Naive thymus-derived CD4-positive, alpha-beta T cell (primary cell): ENCODE measurements around the gene ANGPTL2. TPM values are rescaled to one million over a fixed set of nuclear protein-coding genes. Genes with fewer than 3 reads are reported as not detected.

ENCODE experiments used
- ATAC-seq: fragments of 150-1000 bp; cut with Tn5 transposase; 2 replicates; pipeline ENCODE4 v1.10.0; 2021; ENCODE audit warnings: mild to moderate bottlenecking, moderate library complexity
- CTCF ChIA-PET: fragments of 350-600 bp; sonication (Branson Sonifier 250); formaldehyde crosslinking; loops from one replicate; lab custom pipeline; 2021; ENCODE audit warnings: antibody characterized with exemption; lab: Charles Lee
- POLR2A ChIA-PET: fragments of 350-600 bp; sonication (Branson Sonifier 250); formaldehyde crosslinking; loops from one replicate; lab custom pipeline; 2021; ENCODE audit warnings: antibody characterized with exemption, inconsistent platforms; lab: Charles Lee
- DNase-seq, 9 donors: peaks; one replicate each; pipeline versions ENCODE4 v3.0.0 to v3.0.0-alpha.2; 2020 to 2022; ENCODE audit warnings: mixed read lengths in 1 of 9
- H3K27ac ChIP-seq: one replicate; pipeline ENCODE4 v1.7.0; 2013; ENCODE audit warnings: mild to moderate bottlenecking, low read depth, low read length, moderate library complexity
- H3K27me3 ChIP-seq, 2 donors: one replicate each; pipeline ENCODE4 v1.7.0; 2013; ENCODE audit warnings: low read length in 2 of 2, mild to moderate bottlenecking in 2 of 2, moderate library complexity in 2 of 2; ENCODE audit not compliant: control insufficient read depth in 2 of 2, insufficient read depth in 2 of 2
- H3K36me3 ChIP-seq, 3 experiments: 1 replicate in 2 of 3; 2 replicates in 1 of 3; pipeline ENCODE4 v1.7.0; 2013; ENCODE audit warnings: low read length in 3 of 3, mild to moderate bottlenecking in 3 of 3, moderate library complexity in 1 of 3; ENCODE audit not compliant: insufficient read depth in 3 of 3, control insufficient read depth in 2 of 3
- H3K4me1 ChIP-seq, 2 donors: one replicate each; pipeline ENCODE4 v1.7.0; 2013; ENCODE audit warnings: low read length in 2 of 2, mild to moderate bottlenecking in 2 of 2, moderate library complexity in 1 of 2; ENCODE audit not compliant: control insufficient read depth in 2 of 2, insufficient read depth in 2 of 2
- H3K4me3 ChIP-seq: 2 replicates; pipeline ENCODE4 v1.7.0; 2013; ENCODE audit warnings: mild to moderate bottlenecking, low read length
- H3K9me3 ChIP-seq, 3 experiments: 1 replicate in 2 of 3; 2 replicates in 1 of 3; pipeline ENCODE4 v1.7.0; 2013; ENCODE audit warnings: low read length in 3 of 3; ENCODE audit not compliant: control insufficient read depth in 2 of 3
- H3K27ac Mint-ChIP-seq, 9 donors: one replicate each; pipeline ENCODE4 v1.8.0; 2020 to 2022; ENCODE audit warnings: mixed read lengths in 9 of 9, mild to moderate bottlenecking in 8 of 9, moderate library complexity in 5 of 9, inconsistent platforms in 2 of 9
- H3K27me3 Mint-ChIP-seq, 5 donors: one replicate each; pipeline ENCODE4 v1.8.0; 2021 to 2022; ENCODE audit warnings: mixed read lengths in 5 of 5, mild to moderate bottlenecking in 1 of 5
- H3K36me3 Mint-ChIP-seq, 5 donors: one replicate each; pipeline ENCODE4 v1.8.0; 2020 to 2022; ENCODE audit warnings: mixed read lengths in 5 of 5, mild to moderate bottlenecking in 3 of 5, inconsistent platforms in 1 of 5
- H3K4me1 Mint-ChIP-seq, 7 donors: one replicate each; pipeline ENCODE4 v1.8.0; 2020 to 2022; ENCODE audit warnings: mixed read lengths in 7 of 7, mild to moderate bottlenecking in 3 of 7, inconsistent platforms in 1 of 7
- H3K4me3 Mint-ChIP-seq, 10 donors: one replicate each; pipeline ENCODE4 v1.8.0; 2020 to 2022; ENCODE audit warnings: mild to moderate bottlenecking in 10 of 10, mixed read lengths in 10 of 10, moderate library complexity in 6 of 10, inconsistent platforms in 2 of 10
- H3K9me3 Mint-ChIP-seq, 11 donors: one replicate each; pipeline ENCODE4 v1.8.0; 2020 to 2022; ENCODE audit warnings: mixed read lengths in 11 of 11, mild to moderate bottlenecking in 4 of 11, inconsistent platforms in 1 of 11, moderate library complexity in 1 of 11
- intact Hi-C, 2 donors: fragments of 100-400 bp; cut with micrococcal nuclease; formaldehyde crosslinking; loops; one replicate each; pipeline ENCODE4 v1.15.1; 2023
- polyA plus RNA-seq, 2 donors: library from polyadenylated mRNA; unstranded; fragments of 300-500 nt; fragmentation: Illumina TruSeq; gene quantifications; one replicate each; pipeline ENCODE4 v1.2.3, GENCODE V29; 2021
- total RNA-seq, 6 experiments: library from RNA in 5 of 6; stranded (reverse) in 5 of 6; gene quantifications; 1 replicate in 5 of 6; 2 replicates in 1 of 6; pipeline ENCODE4 v1.2.3 and lab custom pipeline; 2021 to 2026

The ANGPTL2 gene
- total and polyA plus RNA-seq, 7 experiments from 2014 or later, result not detected

DNA sequence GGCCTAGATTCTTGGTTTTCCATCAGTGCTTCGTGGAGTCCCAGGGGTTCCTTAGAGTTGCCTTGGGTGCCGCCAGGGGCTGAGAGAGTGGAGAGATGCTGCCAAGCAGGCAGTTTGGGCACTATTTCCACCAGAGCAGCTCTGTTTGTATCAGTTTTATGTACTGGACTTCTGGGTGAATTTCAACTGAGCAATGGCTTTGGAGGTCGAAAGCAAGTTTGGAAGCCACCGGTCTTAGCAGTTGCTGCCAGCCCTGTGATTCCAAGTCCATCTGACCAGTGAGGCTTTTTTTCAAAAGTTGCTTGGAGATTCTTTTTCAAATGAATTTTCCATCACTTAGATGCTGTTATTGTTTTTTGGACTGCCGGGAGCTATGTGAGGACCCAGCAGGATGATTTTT, 68.5 kb downstream of the ANGPTL2 start:
- Mint-ChIP-seq H3K36me3 (peaks cover 0 to 6% (median 3%) of the 10 kb centered on the region in 5 donors), H3K27ac (no peak overlapping the region), H3K9me3 (no peaks in the 10 kb centered on the region), H3K4me3 (no peak overlapping the region), H3K4me1 (peaks cover 5 to 40% (median 9%) of the 10 kb centered on the region in 7 donors), H3K27me3 (no peaks in the 10 kb centered on the region)
- Histone ChIP-seq H3K4me3 (no peak overlapping the region), H3K4me1 (peaks cover 0 to 9% of the 10 kb centered on the region in 2 donors), H3K9me3 (no peaks in the 10 kb centered on the region), H3K27me3 (no peaks in the 10 kb centered on the region), H3K36me3 (no peaks in the 10 kb centered on the region), H3K27ac (no peak overlapping the region)
- intact Hi-C loops, result no loop called here
- POLR2A ChIA-PET, result no interaction called here
- ATAC-seq (no peak), DNase-seq (no peak)
- CTCF ChIA-PET, result no interaction called here

DNA sequence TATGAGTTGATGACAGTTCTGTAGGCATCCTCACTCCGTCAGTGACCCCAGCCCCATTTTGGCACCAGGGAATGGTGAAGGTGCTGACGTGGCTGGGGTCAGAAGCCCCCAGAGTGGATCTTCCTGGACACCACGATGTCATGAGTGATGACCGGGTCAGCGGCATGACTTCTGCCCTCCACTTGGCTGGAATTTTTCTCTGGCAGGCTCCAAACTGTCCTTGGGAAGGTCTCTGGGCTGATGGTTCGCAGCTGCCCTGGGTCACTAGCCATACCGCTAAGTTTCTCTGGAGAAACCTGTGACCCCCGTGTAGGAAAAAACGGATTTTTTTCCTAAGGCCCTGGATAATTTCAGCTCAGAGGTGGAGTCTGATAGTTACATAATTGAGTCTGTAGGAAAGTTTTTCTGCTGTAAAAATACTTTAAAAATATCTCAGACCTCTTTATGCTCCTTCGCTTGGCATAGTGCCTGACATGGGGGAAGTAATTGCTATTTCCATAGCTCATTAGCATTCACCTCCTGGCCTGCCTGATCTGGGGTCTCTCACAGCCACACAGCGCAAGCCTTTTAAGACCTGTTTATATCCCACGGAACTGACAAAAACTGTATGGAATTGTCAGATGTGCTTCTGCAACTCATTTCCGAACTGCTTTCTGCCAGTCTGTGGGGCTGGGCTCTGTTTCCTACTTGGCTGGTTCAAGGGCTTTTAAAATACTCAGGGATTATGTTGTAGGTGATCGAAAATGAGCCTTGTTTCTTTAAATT, 69.2 kb downstream of the ANGPTL2 start:
- no peaks in the 10 kb centered on the region for H3K27me3 Mint-ChIP-seq
- no peak overlapping the region for H3K27ac ChIP-seq
- CTCF ChIA-PET, result no interaction called here
- H3K27ac Mint-ChIP-seq, result no peak overlapping the region
- no peak overlapping the region for H3K4me3 Mint-ChIP-seq
- H3K4me3 ChIP-seq, result no peak overlapping the region
- POLR2A ChIA-PET, result no interaction called here
- DNase-seq (no peak), ATAC-seq (no peak)
- peaks cover 9 to 41% (median 16%) of the 10 kb centered on the region in 7 donors for H3K4me1 Mint-ChIP-seq
- H3K36me3 ChIP-seq, result no peaks in the 10 kb centered on the region
- no peaks in the 10 kb centered on the region for H3K27me3 ChIP-seq
- H3K4me1 ChIP-seq, result peaks cover 0 to 16% of the 10 kb centered on the region in 2 donors
- H3K9me3 Mint-ChIP-seq, result no peaks in the 10 kb centered on the region
- H3K36me3 Mint-ChIP-seq, result peaks cover 0 to 5% (median 3%) of the 10 kb centered on the region in 5 donors
- intact Hi-C loops, result no loop called here
- H3K9me3 ChIP-seq, result no peaks in the 10 kb centered on the region

DNA sequence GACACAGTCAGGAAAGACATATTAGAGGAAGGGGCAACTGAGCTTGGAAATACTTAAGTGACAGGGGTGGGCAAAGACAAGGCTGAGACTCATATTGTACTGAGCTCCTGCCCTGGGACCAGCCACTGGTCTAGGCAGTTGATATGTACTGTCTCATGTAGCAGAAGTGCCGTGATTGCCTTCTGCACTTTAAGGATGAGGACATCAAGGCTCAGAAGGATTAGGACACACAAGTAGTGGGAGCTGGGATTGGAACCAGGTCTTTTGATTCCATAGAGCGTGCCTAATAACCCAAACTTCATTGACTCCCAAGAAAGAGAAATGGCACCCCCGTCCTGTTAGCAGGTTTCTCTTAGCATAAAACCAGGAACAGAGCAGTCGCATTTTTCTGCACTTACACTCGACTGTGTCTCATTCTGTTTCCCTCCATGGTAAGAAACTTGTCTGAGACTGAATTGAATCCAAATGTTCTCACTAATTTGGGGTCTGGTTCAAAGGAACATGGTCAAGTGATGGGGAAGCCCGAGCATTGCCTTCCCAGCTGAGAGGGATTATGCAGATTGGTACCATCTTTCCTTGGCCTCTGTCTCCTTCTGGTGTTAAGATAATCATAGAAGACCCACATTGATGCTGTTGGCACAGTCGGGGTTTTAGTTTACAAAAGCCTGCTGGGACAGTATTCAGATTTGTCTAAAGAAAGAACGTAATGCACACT, 70.4 kb downstream of the ANGPTL2 start:
- intact Hi-C loops, result no loop called here
- no peak overlapping the region for H3K27ac Mint-ChIP-seq
- POLR2A ChIA-PET, result no interaction called here

DNA sequence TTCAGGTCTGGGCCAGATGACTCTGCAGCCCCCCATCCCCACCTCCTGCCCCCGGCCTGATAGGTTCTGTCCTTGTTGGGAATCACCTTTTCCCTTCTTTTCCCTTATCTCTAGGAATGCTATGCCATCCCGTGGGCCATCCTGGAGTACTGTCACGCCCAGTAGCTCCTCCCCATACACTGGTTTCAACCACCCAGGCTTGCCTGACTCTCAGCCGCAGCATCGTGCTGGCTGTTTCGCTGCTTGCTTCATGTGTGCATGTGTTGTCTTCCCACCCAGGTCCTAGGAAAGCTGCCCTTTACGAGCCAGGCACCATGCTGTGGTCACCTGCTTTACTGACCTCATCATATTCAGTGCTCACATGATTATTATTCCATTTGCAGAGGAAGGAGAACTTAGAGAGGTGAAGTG, 71.8 kb downstream of the ANGPTL2 start:
- no peak for ATAC-seq
- Mint-ChIP-seq H3K27me3 (peaks cover 0 to 2% (median 0%) of the 10 kb centered on the region in 5 donors), H3K4me3 (peak overlapping the region in 1 of 10 donors; percentile 2), H3K4me1 (peaks cover 14 to 42% (median 20%) of the 10 kb centered on the region in 7 donors), H3K9me3 (peaks cover 0 to 2% (median 0%) of the 10 kb centered on the region in 11 donors), H3K36me3 (peaks cover 0 to 8% (median 0%) of the 10 kb centered on the region in 5 donors), H3K27ac (peak overlapping the region in 1 of 9 donors; percentile 64)
- Histone ChIP-seq H3K9me3 (no peaks in the 10 kb centered on the region), H3K4me1 (peaks cover 0 to 21% of the 10 kb centered on the region in 2 donors), H3K36me3 (no peaks in the 10 kb centered on the region), H3K4me3 (no peak overlapping the region), H3K27me3 (no peaks in the 10 kb centered on the region), H3K27ac (no peak overlapping the region)
- POLR2A ChIA-PET, result no interaction called here
- DNase-seq, result no peak
- intact Hi-C loops, result no loop called here
- CTCF ChIA-PET, result no interaction called here

More for the DNA sequence above, 70.4 kb downstream of the ANGPTL2 start:
- H3K9me3 Mint-ChIP-seq, result peaks cover 0 to 2% (median 0%) of the 10 kb centered on the region in 11 donors
- H3K36me3 ChIP-seq, result no peaks in the 10 kb centered on the region
- no peaks in the 10 kb centered on the region for H3K27me3 ChIP-seq
- no peak overlapping the region for H3K4me3 ChIP-seq
- peaks cover 0 to 21% of the 10 kb centered on the region in 2 donors for H3K4me1 ChIP-seq
- H3K27me3 Mint-ChIP-seq, result no peaks in the 10 kb centered on the region
- no peak overlapping the region for H3K4me3 Mint-ChIP-seq
- peaks cover 0 to 10% (median 3%) of the 10 kb centered on the region in 5 donors for H3K36me3 Mint-ChIP-seq
- H3K9me3 ChIP-seq, result no peaks in the 10 kb centered on the region
- no peak overlapping the region for H3K27ac ChIP-seq
- peaks cover 14 to 43% (median 20%) of the 10 kb centered on the region in 7 donors for H3K4me1 Mint-ChIP-seq
- CTCF ChIA-PET, result no interaction called here
- DNase-seq (no peak), ATAC-seq (no peak)

DNA sequence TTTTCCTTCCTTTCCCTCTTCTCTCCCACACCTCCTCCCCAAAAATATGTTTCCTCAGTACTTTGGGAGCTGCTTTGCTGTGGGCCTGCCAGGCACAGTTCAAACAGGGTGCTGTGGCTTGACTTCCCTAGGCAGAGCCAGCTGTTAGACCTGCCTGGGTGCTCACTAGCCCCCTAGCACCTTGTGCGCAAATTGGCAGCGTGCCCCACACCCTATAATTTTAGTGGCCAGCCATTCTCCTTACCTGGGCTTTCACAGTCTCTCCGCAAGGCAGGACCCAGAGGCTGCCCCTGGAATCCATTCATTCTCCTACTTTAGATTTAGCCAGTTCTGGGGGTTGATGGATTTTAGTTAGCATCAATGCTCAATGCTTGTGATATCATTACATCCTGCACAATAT, 72.3 kb downstream of the ANGPTL2 start:
- Mint-ChIP-seq H3K27ac (peak overlapping the region in 3 of 9 donors; percentile 39 to 89 (median 64)), H3K9me3 (peaks cover 0 to 2% (median 0%) of the 10 kb centered on the region in 11 donors), H3K4me3 (peak overlapping the region in 1 of 10 donors; percentile 40), H3K27me3 (peaks cover 0 to 4% (median 0%) of the 10 kb centered on the region in 5 donors), H3K36me3 (peaks cover 0 to 8% (median 0%) of the 10 kb centered on the region in 5 donors), H3K4me1 (peaks cover 14 to 42% (median 20%) of the 10 kb centered on the region in 7 donors)
- ATAC-seq, result no peak
- Histone ChIP-seq H3K4me1 (peaks cover 0 to 21% of the 10 kb centered on the region in 2 donors), H3K4me3 (no peak overlapping the region), H3K36me3 (no peaks in the 10 kb centered on the region), H3K9me3 (no peaks in the 10 kb centered on the region), H3K27ac (no peak overlapping the region), H3K27me3 (no peaks in the 10 kb centered on the region)
- CTCF ChIA-PET, result no interaction called here
- POLR2A ChIA-PET, result no interaction called here
- DNase-seq, result no peak
- intact Hi-C loops, result no loop called here

DNA sequence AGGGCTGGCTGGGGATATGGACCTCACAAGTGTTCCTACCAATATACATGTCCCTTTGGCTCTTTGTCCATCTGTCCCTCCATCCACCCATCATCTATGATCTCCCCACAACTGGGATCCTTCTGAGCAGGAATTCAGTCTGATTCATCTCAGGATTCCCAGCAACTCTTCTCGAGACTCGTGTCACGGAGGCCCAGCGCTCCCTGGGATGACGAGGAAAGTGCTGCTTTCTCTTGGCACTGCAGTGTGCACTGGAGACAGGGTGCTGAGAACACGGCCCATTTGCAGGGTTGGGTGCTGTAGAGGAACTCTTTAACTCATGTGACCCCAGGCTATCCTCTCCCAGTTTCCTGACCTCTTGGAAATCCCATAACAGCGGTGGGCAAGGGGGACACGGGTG, 72.9 kb downstream of the ANGPTL2 start:
- Mint-ChIP-seq H3K4me3 (peak overlapping the region in 2 of 10 donors; percentile 23 to 59), H3K36me3 (peaks cover 0 to 9% (median 0%) of the 10 kb centered on the region in 5 donors), H3K9me3 (peaks cover 0 to 2% (median 0%) of the 10 kb centered on the region in 11 donors), H3K27ac (peak overlapping the region in 1 of 9 donors; percentile 83), H3K4me1 (peaks cover 14 to 42% (median 20%) of the 10 kb centered on the region in 7 donors), H3K27me3 (peaks cover 0 to 8% (median 0%) of the 10 kb centered on the region in 5 donors)
- peaks cover 0 to 21% of the 10 kb centered on the region in 2 donors for H3K4me1 ChIP-seq
- no peak for DNase-seq
- no peaks in the 10 kb centered on the region for H3K36me3 ChIP-seq
- no peak for ATAC-seq
- H3K27me3 ChIP-seq, result no peaks in the 10 kb centered on the region
- no peak overlapping the region for H3K27ac ChIP-seq
- no peak overlapping the region for H3K4me3 ChIP-seq
- no peaks in the 10 kb centered on the region for H3K9me3 ChIP-seq
- ChIA-PET POLR2A (no interaction called here), CTCF (no interaction called here)
- intact Hi-C loops, result loop anchor here (1.0 to 10.0 kb wide), 3 partner anchors 44 to 65 kb away; no protein-coding TSS in a partner anchor
